GM18505 (cell line): ENCODE results near the gene CCT3.

ENCODE experiments used
- ATAC-seq: cut with Tn5 transposase; IDR thresholded peaks from one replicate; pipeline ENCODE4 v1.9.1; 2021; ENCODE audit not compliant: unreplicated experiment
- POLR2A ChIP-seq: IDR thresholded peaks from 4 replicates; pipeline ENCODE4 v1.6.1; 2011; ENCODE audit warnings: borderline replicate concordance; ENCODE audit not compliant: insufficient read depth, insufficient read length; ENCODE audit errors: extremely low read depth

Gene CCT3

GRCh38 chr1:156338180-156338976 is at the start of gene CCT3, which contains the start of gene TSACC:
Gene CCT3 (minus strand): TSS chr1:156338292. CDS start chr1:156338184, 108 bp downstream.
Gene TSACC (plus strand): TSS chr1:156338526. CDS start chr1:156339758, 1,232 bp downstream.
- ATAC-seq, result peak; percentile 87
- TF ChIP-seq POLR2A, result peak; percentile 93

GRCh38 chr1:156387870-156388173 is 49.7 kb upstream of the CCT3 start:
- TF ChIP-seq POLR2A, result no peak
- no peak for ATAC-seq

- no peak for TF ChIP-seq POLR2A
- ATAC-seq, result no peak
Observed at GRCh38 chr1:156386949-156387869, 49.1 kb upstream of the CCT3 start.

- TF ChIP-seq POLR2A, result no peak
- no peak for ATAC-seq
Observed at GRCh38 chr1:156386134-156386901, 48.2 kb upstream of the CCT3 start.

GRCh38 chr1:156385534-156386031 is 47.5 kb upstream of the CCT3 start:
- no peak for ATAC-seq
- TF ChIP-seq POLR2A, result no peak

GRCh38 chr1:156384658-156385057 is 46.6 kb upstream of the CCT3 start:
- no peak for TF ChIP-seq POLR2A
- no peak for ATAC-seq

- no peak for ATAC-seq
- no peak for TF ChIP-seq POLR2A
Observed at GRCh38 chr1:156384007-156384406, 45.9 kb upstream of the CCT3 start.

GRCh38 chr1:156383023-156383422 is 44.9 kb upstream of the CCT3 start:
- no peak for TF ChIP-seq POLR2A
- ATAC-seq, result no peak

- TF ChIP-seq POLR2A, result no peak
- no peak for ATAC-seq
Observed at GRCh38 chr1:156382561-156382960, 44.5 kb upstream of the CCT3 start.

- ATAC-seq, result no peak
- no peak for TF ChIP-seq POLR2A
Observed at GRCh38 chr1:156379420-156380165, 41.5 kb upstream of the CCT3 start.

GRCh38 chr1:156378557-156378956 is 40.5 kb upstream of the CCT3 start:
- ATAC-seq, result no peak
- TF ChIP-seq POLR2A, result no peak
